CD1c-positive myeloid dendritic cell (primary cell): ENCODE measurements around the gene PLCH1.
"Not testable (repeated sequence)": the region's sequence is repeated elsewhere in the genome, so short reads cannot be mapped to it uniquely, and the experiment has no call there.

Experiments
- DNase-seq: peaks from one replicate; pipeline ENCODE4 v3.0.0-alpha.2; 2016; ENCODE audit errors: extremely low spot score

Gene PLCH1

DNA sequence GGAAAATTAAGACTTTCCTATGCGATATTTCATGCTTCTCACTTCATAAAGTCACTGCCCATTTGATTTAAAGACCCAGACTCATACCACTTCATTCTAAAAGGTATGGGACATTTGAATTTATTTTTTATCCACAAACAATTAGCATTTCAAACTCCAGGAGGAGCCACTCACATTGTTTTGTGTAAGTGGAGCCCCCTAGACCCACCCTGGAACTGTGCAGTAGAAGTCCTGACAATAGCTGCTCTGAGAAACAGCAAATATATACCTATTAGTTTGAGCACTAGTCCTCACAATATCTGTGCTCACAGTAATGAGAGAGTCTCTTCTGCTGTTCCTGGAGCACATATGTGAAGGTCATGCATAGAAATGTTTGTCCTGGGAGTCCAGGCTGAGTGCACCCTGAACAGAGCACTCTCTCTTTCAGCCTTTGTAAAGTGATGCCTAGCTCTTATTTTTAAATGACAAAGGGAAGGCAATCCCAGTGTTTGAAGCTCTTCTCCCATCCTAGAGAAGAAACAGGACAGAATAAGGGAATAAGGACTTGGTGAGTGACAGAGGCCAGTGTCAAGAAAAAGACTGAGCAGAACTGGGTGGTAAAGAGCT lies 323.9 kb downstream of the PLCH1 start:
- DNase-seq = no peak

DNA sequence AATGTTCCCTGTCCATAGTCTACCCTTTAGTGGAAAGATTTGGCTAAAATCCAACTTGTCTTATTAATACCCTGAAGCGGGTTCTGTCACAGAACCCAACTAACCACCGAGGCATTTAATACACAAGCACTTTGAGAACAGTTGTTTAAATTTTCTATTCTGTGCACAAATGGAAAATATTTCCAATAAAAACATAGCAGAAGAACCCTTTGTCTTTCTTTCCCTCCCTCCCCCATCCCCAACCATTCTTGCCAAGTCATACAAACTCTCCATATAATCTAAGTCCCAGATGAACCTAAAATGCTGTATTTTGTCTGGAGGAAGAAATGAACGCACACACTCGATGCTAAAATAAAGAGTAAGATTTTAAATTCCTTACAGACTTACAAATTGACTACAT lies 324.5 kb downstream of the PLCH1 start:
- DNase-seq = no peak

DNA sequence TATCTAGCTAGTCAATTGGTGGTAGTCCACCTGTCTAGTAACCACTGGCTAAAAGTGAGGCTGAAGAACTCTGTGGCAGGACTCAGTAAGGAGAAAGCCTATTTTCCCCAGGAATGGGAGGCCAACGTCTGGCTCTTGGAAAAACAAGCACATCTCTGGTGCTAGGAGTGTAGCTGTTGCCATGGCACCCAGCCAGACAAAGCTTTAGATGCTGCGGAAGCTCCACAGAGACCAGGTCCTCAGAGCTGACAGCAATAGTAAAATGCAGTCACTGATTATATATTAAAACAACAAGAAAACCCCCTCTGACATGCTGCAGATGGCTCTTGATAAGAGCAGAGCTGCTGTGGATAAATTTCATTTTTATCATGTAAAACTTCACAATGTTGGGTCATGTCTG lies 326.5 kb downstream of the PLCH1 start:
- no peak for DNase-seq

DNA sequence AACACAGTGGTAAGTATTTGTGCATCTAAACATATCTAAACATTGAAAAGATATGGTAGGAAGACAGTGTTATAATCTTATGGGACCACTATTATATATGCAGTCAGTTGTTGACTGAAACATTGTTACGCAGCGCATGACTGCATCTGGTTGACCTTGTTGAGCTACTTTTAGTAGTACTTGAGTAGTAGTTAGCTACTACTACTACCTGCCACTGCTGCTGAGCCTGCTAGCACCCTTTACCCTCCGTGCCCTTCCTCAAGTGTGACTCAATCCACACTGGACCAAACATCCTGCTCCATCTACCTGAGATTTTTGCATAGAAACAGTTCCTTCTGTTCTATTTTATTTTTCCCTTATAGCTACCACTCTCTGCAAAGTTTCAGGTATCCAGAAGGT lies 327.8 kb downstream of the PLCH1 start:
- no peak for DNase-seq

DNA sequence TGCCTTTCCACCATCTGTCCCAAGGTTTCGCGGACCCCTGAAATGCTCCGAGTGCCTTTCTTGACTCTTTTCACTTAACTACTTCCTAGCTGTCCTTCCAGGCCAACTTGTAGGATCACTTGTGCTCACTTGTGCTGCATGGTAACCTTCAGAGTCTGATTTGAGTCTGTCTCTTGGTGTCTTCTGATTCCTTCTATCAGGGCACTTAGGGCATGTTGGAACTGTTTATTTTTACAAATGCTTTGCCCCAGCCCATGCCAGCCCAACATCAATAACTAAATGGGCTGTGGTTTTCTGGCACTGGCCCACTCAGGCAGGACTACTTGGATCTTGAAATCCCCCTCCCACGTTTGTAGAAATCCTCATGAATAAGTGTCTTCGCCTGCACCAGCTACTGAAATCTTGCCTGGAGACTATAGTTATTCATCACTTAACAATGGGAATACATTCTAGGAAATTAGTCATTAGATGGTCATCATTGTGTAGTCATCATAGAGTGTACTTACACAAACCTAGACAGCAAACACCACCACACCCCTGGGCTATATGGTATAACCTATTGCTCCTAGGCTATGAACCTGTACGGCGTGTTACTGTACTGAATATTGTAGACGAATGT lies 328.3 kb downstream of the PLCH1 start:
- DNase-seq = no peak

DNA sequence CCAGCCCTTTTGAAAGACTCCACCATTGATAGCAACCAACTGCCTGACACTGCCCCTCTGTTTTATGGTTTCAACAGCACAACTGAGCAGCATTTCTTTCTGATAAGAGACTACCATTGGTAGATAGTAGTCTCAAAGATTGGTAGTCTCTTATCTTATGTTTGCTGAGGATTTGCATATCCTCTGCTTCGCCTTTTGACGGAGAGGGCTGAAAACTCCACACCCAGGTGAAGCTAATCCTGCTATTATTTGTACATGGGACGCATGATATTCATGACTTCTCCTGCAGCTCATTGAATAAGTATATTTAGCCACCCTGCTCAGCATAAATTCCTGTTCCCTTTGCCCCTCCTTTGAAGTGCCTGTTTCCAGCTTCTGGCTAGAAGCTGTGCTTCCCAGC lies 332.0 kb downstream of the PLCH1 start:
- no peak for DNase-seq

DNA sequence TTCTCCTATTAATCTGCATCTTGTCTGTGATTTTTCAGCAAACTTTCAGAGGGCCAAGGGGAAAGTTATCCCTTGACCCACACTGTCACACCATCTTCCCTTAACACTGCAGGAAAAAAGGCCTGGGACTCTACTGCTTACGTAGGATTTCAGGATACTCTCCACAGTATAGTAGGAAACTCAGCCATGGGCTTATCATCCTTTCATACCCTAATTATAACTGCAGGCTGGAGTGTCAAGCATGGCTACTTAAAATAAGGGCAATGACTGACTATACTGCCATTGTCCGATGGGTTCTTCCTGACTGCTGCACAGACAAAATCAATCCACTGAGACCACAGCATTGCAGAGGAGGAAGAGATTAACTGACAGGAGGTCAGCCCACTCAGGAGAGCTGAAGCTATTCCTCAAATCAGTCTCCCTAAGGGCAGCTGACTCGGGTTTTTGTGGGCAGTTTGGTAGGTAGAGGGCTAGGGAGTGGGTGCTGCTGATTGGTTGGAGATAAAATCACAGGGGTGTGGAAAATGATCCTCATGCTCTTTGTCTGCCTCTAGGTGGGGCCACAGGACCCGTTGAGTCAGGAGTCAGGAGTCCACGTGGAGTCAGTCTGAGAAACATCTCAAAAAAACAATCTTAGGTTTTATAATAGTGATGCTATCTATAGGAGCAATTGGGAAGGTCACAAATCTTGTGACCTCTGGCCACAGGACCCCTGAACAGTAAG lies 333.2 kb downstream of the PLCH1 start:
- no peak for DNase-seq

DNA sequence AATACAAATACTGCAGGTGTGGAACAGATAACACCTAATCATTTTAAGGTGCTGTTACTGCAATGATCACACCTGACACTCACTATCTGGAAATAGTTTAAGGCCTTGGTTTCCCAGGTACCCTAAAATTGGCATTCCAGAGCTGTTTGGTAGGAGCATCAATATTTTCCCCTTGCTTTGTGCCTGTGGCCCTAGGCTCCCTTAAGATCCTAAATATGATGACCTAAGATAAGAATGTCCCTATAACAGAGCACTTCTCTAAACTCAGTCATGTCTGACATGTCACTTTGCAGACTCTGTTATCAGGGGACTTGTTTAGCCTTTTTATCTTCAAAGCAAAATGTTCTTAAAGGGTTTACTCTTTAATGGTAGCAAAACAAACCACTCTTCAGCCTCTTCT lies 335.5 kb downstream of the PLCH1 start:
- no peak for DNase-seq

DNA sequence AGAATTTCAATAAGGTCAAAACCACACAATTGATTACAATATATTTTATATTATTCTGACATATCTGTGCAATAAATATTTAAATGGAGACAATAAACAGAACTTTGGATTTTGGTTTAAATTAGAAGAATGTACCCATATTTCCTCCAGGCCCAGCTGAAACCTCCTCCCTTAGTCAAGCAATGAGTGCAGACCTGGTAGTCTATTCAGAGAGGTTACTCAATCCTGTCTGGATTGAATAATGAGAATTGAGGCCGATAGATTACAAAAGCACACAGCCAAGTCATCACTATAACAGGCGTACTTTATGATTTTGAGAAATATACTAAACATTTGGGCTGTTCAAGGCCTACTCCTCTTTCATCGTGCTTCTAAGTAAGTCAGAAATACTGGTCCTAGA lies 336.9 kb downstream of the PLCH1 start:
- no peak for DNase-seq

DNA sequence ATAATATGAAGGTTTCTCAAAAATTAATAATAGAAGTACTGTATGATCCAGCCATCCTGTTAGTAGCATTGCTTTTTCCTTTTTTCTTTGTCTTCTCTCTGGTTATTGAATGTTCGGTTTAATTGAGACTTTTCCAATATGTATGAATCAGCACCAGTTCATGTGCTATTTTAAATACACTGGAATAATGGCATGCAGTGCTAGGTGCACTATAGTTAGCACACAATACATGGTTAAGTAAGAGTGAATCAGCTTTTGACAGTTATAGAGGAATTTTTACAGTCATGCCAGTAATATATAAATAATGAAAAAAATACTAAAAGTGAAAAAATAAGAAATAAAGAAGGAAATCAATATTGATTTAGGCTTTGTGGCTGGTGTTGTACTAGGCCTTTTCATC lies 337.5 kb downstream of the PLCH1 start:
- DNase-seq = no peak

DNA sequence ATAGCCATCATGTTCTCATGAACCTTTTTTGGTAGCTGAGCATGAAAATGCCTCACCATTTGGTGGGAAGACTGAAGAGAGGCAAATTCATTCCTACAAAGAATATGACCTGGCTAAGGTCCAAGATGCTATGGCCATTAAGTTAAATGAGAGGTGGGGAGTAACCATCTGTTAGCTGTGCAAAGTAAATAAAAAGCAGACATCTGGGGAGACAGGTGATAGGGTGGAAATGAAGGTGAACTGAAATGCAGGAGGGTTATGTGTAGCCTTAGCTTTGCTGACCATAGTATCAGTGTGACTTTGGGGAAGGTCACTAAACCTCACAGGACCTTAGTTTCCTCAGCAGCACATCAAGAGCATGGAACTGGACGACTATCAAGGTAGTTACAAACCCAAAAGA lies 340.4 kb downstream of the PLCH1 start:
- DNase-seq = no peak

DNA sequence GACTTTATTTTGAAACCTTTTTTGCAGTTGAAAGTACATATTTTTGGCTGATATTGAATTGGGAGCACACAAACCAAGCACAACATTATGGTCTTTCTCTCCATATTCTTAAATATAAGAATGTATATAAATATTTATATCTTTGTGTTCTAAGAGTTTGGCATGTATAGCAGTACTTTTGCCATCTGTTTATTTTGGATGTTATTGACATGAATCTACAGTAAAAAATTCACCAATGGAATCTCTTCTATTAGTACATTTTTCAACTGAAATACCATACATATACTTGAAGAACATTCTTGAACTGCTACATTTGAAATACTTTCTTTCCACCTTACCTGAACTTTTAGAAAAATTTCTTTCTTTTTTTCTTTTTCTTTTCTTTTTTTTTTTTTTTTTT lies 342.2 kb downstream of the PLCH1 start:
- DNase-seq = no peak

DNA sequence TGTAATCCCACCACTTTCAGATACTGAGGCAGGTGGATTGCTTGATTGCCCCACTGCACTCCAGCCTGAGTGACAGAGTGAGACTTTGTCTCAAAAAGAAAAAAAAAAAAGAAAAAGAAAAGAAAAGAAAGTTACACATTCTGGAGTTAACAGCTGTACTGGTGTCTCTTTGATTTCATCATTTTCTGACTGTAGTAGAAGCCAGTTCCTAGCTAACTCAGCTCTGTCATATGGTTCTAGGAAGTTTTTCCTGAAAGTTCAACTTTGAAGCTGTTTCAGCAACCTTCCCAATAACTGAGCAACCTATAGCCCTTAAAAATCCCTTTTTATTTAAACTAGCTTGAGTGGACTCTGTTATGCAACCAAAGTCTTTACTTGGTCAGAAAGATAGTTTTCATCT lies 346.8 kb downstream of the PLCH1 start:
- DNase-seq = no peak

DNA sequence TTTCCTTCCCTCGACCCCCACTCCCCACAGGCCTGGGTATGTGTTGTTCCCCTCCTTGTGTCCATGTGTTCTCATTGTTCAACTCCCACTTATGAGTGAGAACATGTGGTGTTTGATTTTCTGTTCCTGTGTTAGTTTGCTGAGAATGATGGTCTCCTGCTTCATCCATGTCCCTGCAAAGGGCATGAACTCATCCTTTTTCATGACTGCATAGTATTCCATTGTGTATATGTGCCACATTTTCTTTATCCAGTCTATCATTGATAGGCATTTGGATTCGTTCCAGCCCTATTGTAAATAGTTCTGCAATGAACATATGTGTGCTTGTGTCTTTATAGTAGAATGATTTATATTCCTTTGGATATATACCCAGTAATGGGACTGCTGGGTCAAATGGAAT lies 350.0 kb downstream of the PLCH1 start:
- not testable (repeated sequence) for DNase-seq

DNA sequence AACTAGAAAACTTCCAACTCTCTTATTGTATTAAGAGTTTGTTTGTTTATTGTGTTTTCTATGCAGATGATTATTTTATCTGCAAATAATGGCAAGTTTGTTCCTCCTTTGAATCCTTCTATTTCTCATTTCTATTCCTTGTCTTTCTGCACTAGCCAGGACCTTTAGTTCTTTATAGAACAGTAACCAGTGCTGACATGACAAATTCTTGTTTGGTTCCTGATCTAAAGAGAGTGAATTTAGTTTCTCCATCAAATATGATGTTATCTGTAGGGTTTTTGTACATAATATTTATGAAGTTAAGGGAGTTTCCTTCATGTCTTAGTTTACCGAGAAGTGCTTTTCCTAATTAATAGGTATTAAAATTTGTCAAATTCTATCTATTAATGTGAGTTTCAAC lies 350.6 kb downstream of the PLCH1 start:
- no peak for DNase-seq

DNA sequence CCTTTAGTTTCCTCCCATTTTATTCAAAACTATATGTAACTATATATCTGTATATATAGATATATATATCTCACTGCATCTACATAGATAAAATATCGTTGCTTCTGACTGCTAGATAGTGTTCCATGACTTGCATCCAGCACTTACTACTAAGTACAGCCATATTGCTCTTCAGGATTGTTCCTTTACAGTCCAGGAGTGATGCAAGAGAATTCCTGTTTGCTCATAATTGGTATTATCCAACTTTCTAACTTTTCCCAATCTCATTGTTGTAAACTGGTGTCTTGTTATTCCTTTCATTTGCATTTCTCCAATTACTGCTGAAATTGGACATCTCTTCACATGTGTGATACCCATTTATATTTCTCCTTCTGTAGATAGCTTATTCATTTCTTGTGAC lies 351.6 kb downstream of the PLCH1 start:
- no peak for DNase-seq

DNA sequence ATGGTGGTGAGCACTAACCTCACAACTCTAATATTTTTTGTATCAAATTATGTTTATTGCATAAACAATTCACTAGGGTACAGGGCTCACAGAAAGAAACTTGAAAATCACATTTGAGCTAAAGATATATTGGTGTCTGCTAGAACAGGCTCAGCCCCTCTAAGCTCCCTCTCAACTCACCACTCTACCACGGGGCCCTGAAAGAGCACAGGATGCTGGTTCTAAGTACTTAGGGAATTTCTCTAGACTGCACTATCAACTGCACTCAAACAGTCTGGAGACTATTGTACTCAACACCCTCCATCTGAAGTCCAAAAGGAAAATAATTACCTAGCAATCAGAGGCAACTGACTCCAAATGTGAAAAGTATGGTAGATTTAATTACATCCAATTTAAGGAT lies 352.7 kb downstream of the PLCH1 start:
- DNase-seq = no peak

DNA sequence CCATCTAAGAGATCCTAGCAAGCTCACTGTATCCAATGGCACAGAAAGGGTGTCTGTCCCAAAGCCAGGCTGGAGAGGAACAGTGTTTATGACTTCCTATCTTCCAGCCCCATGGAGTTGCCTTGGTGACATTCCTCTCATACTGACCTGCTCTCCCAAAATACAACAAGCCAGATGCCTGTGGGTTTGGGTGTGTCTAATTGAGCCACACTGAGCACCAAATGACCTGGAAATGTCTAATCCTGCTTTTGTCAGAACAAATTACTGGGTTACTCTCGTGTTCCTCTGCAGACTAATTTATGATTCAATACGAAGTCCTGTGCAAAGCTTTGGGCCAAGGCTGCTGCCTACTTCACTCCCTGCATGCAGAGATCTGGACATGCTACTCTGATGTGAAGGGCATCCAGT lies 353.3 kb downstream of the PLCH1 start:
- no peak for DNase-seq

DNA sequence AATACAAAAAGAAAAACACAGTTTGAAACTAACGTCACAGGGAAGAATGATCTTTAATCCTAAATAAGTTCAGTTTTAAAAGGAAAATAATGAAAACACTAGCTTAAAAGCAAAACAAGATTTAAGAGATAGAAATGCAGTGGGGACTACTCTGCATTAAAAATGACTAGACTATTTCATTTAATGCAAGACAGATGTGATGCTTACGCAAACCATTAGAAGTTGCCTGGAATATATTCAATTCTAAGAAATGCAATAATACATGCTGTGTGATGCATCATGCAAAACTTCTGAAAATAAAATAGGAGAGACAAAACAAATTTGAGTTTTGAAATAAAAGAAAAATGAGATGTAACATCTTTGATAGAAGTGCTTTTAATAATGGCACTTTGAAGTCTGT lies 353.8 kb downstream of the PLCH1 start:
- no peak for DNase-seq

DNA sequence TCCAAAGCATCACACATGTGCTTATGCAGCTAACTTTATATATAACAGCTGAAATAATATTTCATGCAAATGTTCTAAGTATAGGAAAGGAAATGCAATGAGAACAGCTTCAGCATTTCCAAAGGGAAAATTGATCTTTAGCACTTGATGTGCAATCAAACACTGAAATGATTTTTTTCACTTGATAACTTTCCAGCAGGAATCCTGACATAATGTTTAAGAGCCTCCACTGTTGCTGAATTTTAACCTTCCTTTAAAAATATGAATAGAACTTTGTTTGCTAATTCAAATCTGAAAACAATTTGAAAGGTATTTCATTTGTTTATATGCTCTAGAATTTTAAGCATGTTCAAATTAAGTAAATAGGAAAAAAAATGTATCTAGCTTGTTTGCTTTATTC lies 354.5 kb downstream of the PLCH1 start:
- DNase-seq = no peak

DNA sequence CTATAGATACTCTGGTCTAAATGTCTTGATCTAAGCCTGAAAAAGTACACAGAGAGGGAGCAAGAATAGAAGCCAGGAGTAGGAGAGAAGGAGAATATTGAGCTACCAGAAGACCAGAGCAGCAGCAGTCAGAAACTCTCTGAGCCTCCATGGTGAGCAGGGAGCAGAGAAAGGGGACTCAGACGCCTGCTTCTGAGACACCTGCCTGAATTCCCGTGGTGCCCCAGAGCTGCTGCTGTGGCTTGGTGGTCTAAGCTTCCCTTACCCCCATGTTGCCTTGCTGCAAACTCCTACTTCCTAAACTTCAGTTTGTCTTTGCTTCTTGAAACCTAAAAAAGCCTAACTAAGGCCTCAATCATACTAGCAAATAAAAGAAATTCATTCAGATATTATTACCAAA lies 356.5 kb downstream of the PLCH1 start:
- no peak for DNase-seq

DNA sequence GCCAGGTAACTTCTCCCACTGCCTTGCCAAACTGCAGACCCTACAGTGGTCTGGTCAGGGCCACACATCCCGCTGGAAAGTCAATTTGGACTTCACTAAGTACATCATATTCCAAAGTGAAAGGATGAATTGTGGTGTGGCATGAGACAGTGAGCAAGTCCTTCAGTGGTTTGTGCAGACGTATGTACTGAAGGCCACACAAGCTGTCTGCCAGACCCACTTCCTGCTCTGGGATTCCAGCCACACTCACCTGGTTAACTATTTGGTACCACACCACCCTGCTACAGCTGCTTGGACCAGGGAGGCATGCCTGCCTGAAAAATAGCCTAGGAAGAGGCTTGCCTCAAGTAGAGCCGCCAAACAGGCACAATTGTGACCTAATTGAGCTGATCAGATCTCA lies 357.3 kb downstream of the PLCH1 start:
- no peak for DNase-seq

DNA sequence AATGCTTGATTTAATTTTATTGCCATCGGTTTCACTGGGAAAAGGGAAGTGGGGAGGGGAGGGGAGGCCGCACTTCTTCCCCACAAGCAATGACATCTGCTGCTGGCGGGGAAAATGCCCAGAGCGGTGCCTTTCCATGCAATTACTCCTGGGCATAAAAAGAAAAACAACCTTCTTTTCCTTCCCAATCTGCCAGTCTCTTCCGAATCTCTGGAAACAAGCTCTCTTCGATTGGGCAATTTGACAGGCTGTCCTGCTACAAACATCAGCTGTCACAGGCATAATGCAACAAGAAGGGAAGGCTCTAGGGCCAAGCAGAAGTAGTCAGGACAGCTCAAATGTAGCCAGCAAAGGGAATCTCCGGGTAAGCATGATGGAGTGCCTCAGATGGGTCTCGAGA lies 358.0 kb downstream of the PLCH1 start:
- no peak for DNase-seq
